Stimulated activated CD4-positive, alpha-beta T cell treated with anti-CD3 and anti-CD28 coated beads, TNF-alpha, amount 100 ng/mL, for 4 hours (primary cell): ENCODE results near the gene SMIM32.

ENCODE experiments used
- DNase-seq, 3 experiments: peaks; one replicate each; pipeline ENCODE4 v3.0.0-alpha.2; 2020; ENCODE audit warnings: low read depth in 3 of 3

Gene SMIM32

GRCh38 chr5:136207631-136208030, 14.7 kb upstream of the SMIM32 start:
- DNase-seq, result no peak

GRCh38 chr5:136206361-136206760, 13.4 kb upstream of the SMIM32 start:
- DNase-seq, result no peak

GRCh38 chr5:136205941-136206340, 13.0 kb upstream of the SMIM32 start:
- no peak for DNase-seq

- no peak for DNase-seq
Measured at GRCh38 chr5:136205061-136205702, 12.2 kb upstream of the SMIM32 start.

GRCh38 chr5:136203303-136203922, 10.5 kb upstream of the SMIM32 start:
- no peak for DNase-seq

GRCh38 chr5:136202469-136203205, 9.7 kb upstream of the SMIM32 start:
- no peak for DNase-seq

- DNase-seq, result no peak
Measured at GRCh38 chr5:136201870-136202269, 8.9 kb upstream of the SMIM32 start.

GRCh38 chr5:136200761-136201160, 7.8 kb upstream of the SMIM32 start:
- DNase-seq, result no peak

GRCh38 chr5:136200130-136200529, 7.2 kb upstream of the SMIM32 start:
- no peak for DNase-seq

- DNase-seq, result no peak
Measured at GRCh38 chr5:136199408-136199807, 6.4 kb upstream of the SMIM32 start.

GRCh38 chr5:136198453-136198852, 5.5 kb upstream of the SMIM32 start:
- no peak for DNase-seq

- DNase-seq, result no peak
Measured at GRCh38 chr5:136197462-136198142, 4.6 kb upstream of the SMIM32 start.

- no peak for DNase-seq
Measured at GRCh38 chr5:136195971-136196820, 3.2 kb upstream of the SMIM32 start.

- no peak for DNase-seq
Measured at GRCh38 chr5:136194576-136194975, 1.6 kb upstream of the SMIM32 start.

GRCh38 chr5:136193322-136193935, 467 bp upstream of the SMIM32 start:
- DNase-seq, result no peak

- DNase-seq, result no peak
Measured at GRCh38 chr5:136192015-136192525, 892 bp downstream of the SMIM32 start.

GRCh38 chr5:136191304-136192014, 1.5 kb downstream of the SMIM32 start:
- DNase-seq, result no peak

- DNase-seq, result no peak
Measured at GRCh38 chr5:136190904-136191303, 2.1 kb downstream of the SMIM32 start.

GRCh38 chr5:136190091-136190720, 2.8 kb downstream of the SMIM32 start:
- DNase-seq, result no peak

GRCh38 chr5:136188859-136189258, 4.1 kb downstream of the SMIM32 start:
- no peak for DNase-seq
